HCT116 (cell line): ENCODE results near the gene RUVBL1. TPM values are rescaled to one million over a fixed set of nuclear protein-coding genes. Genes with fewer than 3 reads are reported as not detected.

Experiments
- ATAC-seq: fragments of 200-7000 bp; cut with Tn5 transposase; 2 replicates; pipeline ENCODE4 v1.9.1; 2020; ENCODE audit warnings: mild to moderate bottlenecking, moderate library complexity
- BruUV-seq: library from RNA; stranded (reverse); fragments of 400-500 nt; replicated peaks from 2 replicates; lab custom pipeline; 2021; lab: Mats Ljungman, UMichigan
- CTCF ChIA-PET: fragments of 300-600 bp; sonication (Branson Sonifier 250); formaldehyde crosslinking; loops from one replicate; lab custom pipeline; 2021; ENCODE audit warnings: antibody characterized with exemption; lab: Charles Lee
- POLR2A ChIA-PET: fragments of 300-600, 350-600 bp; sonication (Branson Sonifier 250); formaldehyde crosslinking; loops from one replicate; lab custom pipeline; 2021; ENCODE audit warnings: antibody characterized with exemption; lab: Charles Lee
- RAD21 ChIA-PET, 2 experiments: fragments of 300-600 bp; sonication (Branson Sonifier 250); formaldehyde crosslinking; loops; one replicate each; lab custom pipeline; 2023; ENCODE audit warnings: low total read pairs in 2 of 2; ENCODE audit not compliant: uncharacterized antibody in 2 of 2, unreplicated experiment in 2 of 2, low non-redundant PET in 1 of 2; lab: Charles Lee
- DNase-seq: peaks from one replicate; pipeline ENCODE4 v3.0.0-alpha.2; 2010; ENCODE audit warnings: low read depth, low spot score
- H2AFZ ChIP-seq: fragments of 200-600 bp; shearing (Covaris generic), sonication (generic); 2 replicates; pipeline ENCODE4 v1.6.1; 2017; ENCODE audit warnings: low read depth, mixed run types, mixed read lengths, antibody characterized with exemption, low read length; ENCODE audit not compliant: poor library complexity, severe bottlenecking
- H3K27ac ChIP-seq: 2 replicates; pipeline ENCODE4 v1.5.1; 2012; ENCODE audit warnings: low read depth, low read length
- H3K27me3 ChIP-seq: fragments of 200-600 bp; sonication (generic); 2 replicates; pipeline ENCODE4 v1.6.1; 2016; ENCODE audit warnings: mixed run types, low read length, mixed read lengths; ENCODE audit not compliant: insufficient read depth
- H3K36me3 ChIP-seq, 2 experiments: fragments of 200-500 bp in 1 of 2; fragments of 200-600 bp in 1 of 2; sonication (Bioruptor generic) in 1 of 2; sonication (generic) in 1 of 2; 2 replicates each; pipeline versions ENCODE4 v1.5.1 to v1.6.1; 2014 to 2016; ENCODE audit warnings: low read length in 2 of 2, inconsistent platforms in 1 of 2, mixed read lengths in 1 of 2, mixed run types in 1 of 2; ENCODE audit not compliant: insufficient read depth in 2 of 2, control insufficient read depth in 1 of 2
- H3K4me1 ChIP-seq, 2 experiments: fragments of 200-600 bp in 1 of 2; sonication (generic) in 1 of 2; 2 replicates each; pipeline versions ENCODE4 v1.5.1 to v1.6.1; 2012 to 2017; ENCODE audit warnings: low read length in 2 of 2, inconsistent platforms in 1 of 2, mild to moderate bottlenecking in 1 of 2, mixed read lengths in 1 of 2, mixed run types in 1 of 2, moderate library complexity in 1 of 2; ENCODE audit not compliant: insufficient read depth in 2 of 2, control insufficient read depth in 1 of 2
- H3K4me2 ChIP-seq: fragments of 200-600 bp; sonication (generic); 2 replicates; pipeline ENCODE4 v1.6.1; 2017; ENCODE audit warnings: mixed run types, low read length, mixed read lengths
- H3K4me3 ChIP-seq, 2 experiments: fragments of 200-600 bp in 1 of 2; sonication (generic) in 1 of 2; replicated peaks in 1 of 2; 2 replicates each; pipeline ENCODE4 v1.5.1; 2011 to 2016; ENCODE audit warnings: low read length in 2 of 2, control low read depth in 1 of 2, low read depth in 1 of 2, mild to moderate bottlenecking in 1 of 2, mixed read lengths in 1 of 2, mixed run types in 1 of 2
- H3K79me2 ChIP-seq: fragments of 200-600 bp; sonication (generic); 2 replicates; pipeline ENCODE4 v1.6.1; 2017; ENCODE audit warnings: mild to moderate bottlenecking, mixed run types, low read length, moderate library complexity, mixed read lengths; ENCODE audit not compliant: insufficient read depth
- H3K9ac ChIP-seq: fragments of 200-600 bp; sonication (generic); 2 replicates; pipeline ENCODE4 v1.6.1; 2016; ENCODE audit warnings: low read length, mixed read lengths
- H3K9me2 ChIP-seq: fragments of 200-600 bp; sonication (generic), shearing (Covaris generic); 2 replicates; pipeline ENCODE4 v1.6.1; 2017; ENCODE audit warnings: mixed run types, mild to moderate bottlenecking, moderate library complexity; ENCODE audit not compliant: insufficient read depth
- H3K9me3 ChIP-seq, 2 experiments: fragments of 200-500 bp in 1 of 2; fragments of 200-600 bp in 1 of 2; sonication (Bioruptor generic) in 1 of 2; sonication (generic) in 1 of 2; 2 replicates each; pipeline ENCODE4 v1.6.1; 2014 to 2017; ENCODE audit warnings: low read length in 2 of 2, mixed read lengths in 2 of 2, inconsistent platforms in 1 of 2, low read depth in 1 of 2, mild to moderate bottlenecking in 1 of 2, mixed run types in 1 of 2, moderate library complexity in 1 of 2; ENCODE audit not compliant: control insufficient read depth in 1 of 2, insufficient read depth in 1 of 2
- H4K20me1 ChIP-seq: fragments of 200-600 bp; sonication (generic), shearing (Covaris generic); 2 replicates; pipeline ENCODE4 v1.6.1; 2017; ENCODE audit warnings: mixed run types, mild to moderate bottlenecking, moderate library complexity; ENCODE audit not compliant: insufficient read depth
- ATF3 ChIP-seq: IDR thresholded peaks from 2 replicates; pipeline ENCODE4 v1.6.1; 2012
- CBX3 ChIP-seq: IDR thresholded peaks from 2 replicates; pipeline ENCODE4 v1.6.1; 2012; ENCODE audit warnings: low read depth
- CEBPB ChIP-seq: IDR thresholded peaks from 2 replicates; pipeline ENCODE4 v1.6.1; 2012; ENCODE audit warnings: low read depth
- ELF1 ChIP-seq: IDR thresholded peaks from 2 replicates; pipeline ENCODE4 v1.6.1; 2012; ENCODE audit warnings: low read depth, borderline replicate concordance
- JUND ChIP-seq: IDR thresholded peaks from 2 replicates; pipeline ENCODE4 v1.6.1; 2012
- RAD21 ChIP-seq: IDR thresholded peaks from 2 replicates; pipeline ENCODE4 v1.6.1; 2012; ENCODE audit warnings: low read depth, mild to moderate bottlenecking
- SP1 ChIP-seq: IDR thresholded peaks from 2 replicates; pipeline ENCODE4 v1.6.1; 2012; ENCODE audit warnings: low read depth
- SRF ChIP-seq: IDR thresholded peaks from 2 replicates; pipeline ENCODE4 v1.6.1; 2012; ENCODE audit warnings: low read depth
- YY1 ChIP-seq: IDR thresholded peaks from 2 replicates; pipeline ENCODE4 v1.6.1; 2011; ENCODE audit warnings: low read length, low read depth, moderate library complexity, mild to moderate bottlenecking; ENCODE audit not compliant: insufficient replicate concordance; ENCODE audit errors: extremely low read depth
- intact Hi-C: fragments of 100-400 bp; cut with micrococcal nuclease; formaldehyde crosslinking; loops from 2 replicates; pipeline ENCODE4 v1.10.0; 2022
- total RNA-seq: library from RNA; stranded (reverse); gene quantifications from one replicate; pipeline ENCODE4 v1.2.1, GENCODE V29; 2021; ENCODE audit not compliant: unreplicated experiment
- TF ChIP-seq, protein P1 (sequence below): IDR thresholded peaks from 2 replicates; pipeline ENCODE4 v1.6.1; 2011; ENCODE audit warnings: mild to moderate bottlenecking, low read length, moderate library complexity; ENCODE audit not compliant: insufficient replicate concordance; ENCODE audit errors: extremely low read depth

Gene RUVBL1
- total RNA-seq, 1 experiment from 2014 or later: 129 TPM

GRCh38 chr3:128151758-128152274 is 28.2 kb upstream of the RUVBL1 start:
- ChIA-PET CTCF (no interaction called here), POLR2A (no interaction called here), RAD21 (no interaction called here)
- Histone ChIP-seq H4K20me1 (no peaks in the 10 kb centered on the region), H3K27me3 (no peaks in the 10 kb centered on the region), H3K36me3 (peaks cover 0 to 11% of the 10 kb centered on the region in 2 experiments; a peak in 1 of 4 replicates), H3K9me3 (no peaks in the 10 kb centered on the region; a peak in 1 of 4 replicates), H3K79me2 (peaks cover 24% of the 10 kb centered on the region), H3K9ac (no peak overlapping the region), H3K4me3 (no peak overlapping the region), H3K9me2 (no peaks in the 10 kb centered on the region), H3K4me1 (peaks cover 0 to 7% of the 10 kb centered on the region in 2 experiments; a peak in 3 of 4 replicates), H3K4me2 (no peak overlapping the region), H3K27ac (no peak overlapping the region), H2AFZ (no peak overlapping the region)
- TF ChIP-seq YY1 (no peak), SP1 (no peak), RAD21 (no peak), ATF3 (no peak), ELF1 (no peak), SRF (no peak), CEBPB (no peak), CBX3 (no peak), JUND (no peak)
- TF ChIP-seq, protein P1, sequence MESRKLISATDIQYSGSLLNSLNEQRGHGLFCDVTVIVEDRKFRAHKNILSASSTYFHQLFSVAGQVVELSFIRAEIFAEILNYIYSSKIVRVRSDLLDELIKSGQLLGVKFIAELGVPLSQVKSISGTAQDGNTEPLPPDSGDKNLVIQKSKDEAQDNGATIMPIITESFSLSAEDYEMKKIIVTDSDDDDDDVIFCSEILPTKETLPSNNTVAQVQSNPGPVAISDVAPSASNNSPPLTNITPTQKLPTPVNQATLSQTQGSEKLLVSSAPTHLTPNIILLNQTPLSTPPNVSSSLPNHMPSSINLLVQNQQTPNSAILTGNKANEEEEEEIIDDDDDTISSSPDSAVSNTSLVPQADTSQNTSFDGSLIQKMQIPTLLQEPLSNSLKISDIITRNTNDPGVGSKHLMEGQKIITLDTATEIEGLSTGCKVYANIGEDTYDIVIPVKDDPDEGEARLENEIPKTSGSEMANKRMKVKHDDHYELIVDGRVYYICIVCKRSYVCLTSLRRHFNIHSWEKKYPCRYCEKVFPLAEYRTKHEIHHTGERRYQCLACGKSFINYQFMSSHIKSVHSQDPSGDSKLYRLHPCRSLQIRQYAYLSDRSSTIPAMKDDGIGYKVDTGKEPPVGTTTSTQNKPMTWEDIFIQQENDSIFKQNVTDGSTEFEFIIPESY: no peak
- no peak for DNase-seq
- BruUV-seq: no TSS peak
- intact Hi-C loops: no loop called here
- no peak for ATAC-seq
